SH-SY5Y (cell line): Measurements from ENCODE around the gene MSRB3.

ENCODE experiments used
- GATA2 ChIP-seq: IDR thresholded peaks from 2 replicates; pipeline ENCODE4 v1.6.1; 2011; ENCODE audit warnings: mild to moderate bottlenecking, low read depth, low read length
- GATA3 ChIP-seq: IDR thresholded peaks from 2 replicates; pipeline ENCODE4 v1.6.1; 2011; ENCODE audit warnings: low read depth, mild to moderate bottlenecking, low read length, moderate library complexity

- no peak for TF ChIP-seq GATA3
- TF ChIP-seq GATA2: no peak
These were observed 199.2 kb downstream of the MSRB3 start for GRCh38 chr12:65477721-65478120.
